ENCODE measurements around the gene OTOP1. TPM values are rescaled to one million over a fixed set of nuclear protein-coding genes. Genes with fewer than 3 reads are reported as not detected.
"Not testable (repeated sequence)": the region's sequence is repeated elsewhere in the genome, so short reads cannot be mapped to it uniquely, and the experiment has no call there.

Gene OTOP1
- total RNA-seq, 1 donor from 2014 or later = not detected

- H3K9me3 Mint-ChIP-seq; intact Hi-C loops (cut with micrococcal nuclease): not testable (repeated sequence)
These were observed 58.5 kb downstream of the OTOP1 start for GRCh38 chr4:4167981-4168780.

GRCh38 chr4:4166986-4167385 lies 59.7 kb downstream of the OTOP1 start:
- H3K27ac Mint-ChIP-seq; H3K4me3 Mint-ChIP-seq; H3K9me3 Mint-ChIP-seq; H3K36me3 Mint-ChIP-seq (ENCODE audit: low read depth); H3K4me1 Mint-ChIP-seq (ENCODE audit: low read depth); H3K27me3 Mint-ChIP-seq (ENCODE audit: insufficient read depth); DNase-seq (ENCODE audit: low spot score); intact Hi-C loops (cut with micrococcal nuclease): not testable (repeated sequence)

More at GRCh38 chr4:4167981-4168780, 58.5 kb downstream of the OTOP1 start:
- not testable (repeated sequence) for H3K4me3 Mint-ChIP-seq; DNase-seq (ENCODE audit: low spot score); H3K27me3 Mint-ChIP-seq (ENCODE audit: insufficient read depth); H3K4me1 Mint-ChIP-seq (ENCODE audit: low read depth); H3K27ac Mint-ChIP-seq; H3K36me3 Mint-ChIP-seq (ENCODE audit: low read depth)

GRCh38 chr4:4165701-4166392 lies 60.9 kb downstream of the OTOP1 start:
- H3K4me3 Mint-ChIP-seq; H3K4me1 Mint-ChIP-seq (ENCODE audit: low read depth); H3K36me3 Mint-ChIP-seq (ENCODE audit: low read depth); intact Hi-C loops (cut with micrococcal nuclease); DNase-seq (ENCODE audit: low spot score); H3K27me3 Mint-ChIP-seq (ENCODE audit: insufficient read depth); H3K9me3 Mint-ChIP-seq; H3K27ac Mint-ChIP-seq: not testable (repeated sequence)

DNA sequence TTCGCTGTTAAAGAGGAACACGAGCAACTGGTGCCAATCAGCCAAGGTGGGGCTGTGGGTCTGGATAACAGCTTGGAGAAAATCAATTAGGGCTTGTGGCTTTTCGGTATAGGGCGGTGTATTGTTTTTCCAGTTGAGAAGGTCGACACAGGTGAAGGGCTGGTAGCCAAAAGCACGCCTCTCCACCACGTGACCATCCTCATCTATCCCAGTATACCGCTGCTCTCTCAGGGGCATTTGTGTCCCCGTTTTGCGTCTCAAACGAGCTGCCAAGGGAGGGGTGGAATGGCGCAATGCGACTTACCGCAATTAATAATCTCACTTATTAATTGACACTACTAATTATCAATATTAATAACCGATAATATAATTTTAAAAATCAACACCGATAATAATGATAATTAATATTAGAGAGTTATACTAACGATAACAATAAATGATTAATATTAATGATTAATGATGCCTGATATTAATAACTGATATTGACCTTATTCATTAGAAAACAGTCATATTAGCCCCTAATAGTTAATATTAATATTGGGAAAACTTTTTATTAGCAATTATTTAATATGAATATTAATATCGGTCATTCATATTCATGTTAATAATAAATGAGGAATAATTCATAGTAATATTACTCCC lies 62.1 kb downstream of the OTOP1 start:
- H3K27ac Mint-ChIP-seq; H3K4me1 Mint-ChIP-seq (ENCODE audit: low read depth); H3K36me3 Mint-ChIP-seq (ENCODE audit: low read depth); H3K27me3 Mint-ChIP-seq (ENCODE audit: insufficient read depth); DNase-seq (ENCODE audit: low spot score); H3K9me3 Mint-ChIP-seq; H3K4me3 Mint-ChIP-seq; intact Hi-C loops (cut with micrococcal nuclease): not testable (repeated sequence)

DNA sequence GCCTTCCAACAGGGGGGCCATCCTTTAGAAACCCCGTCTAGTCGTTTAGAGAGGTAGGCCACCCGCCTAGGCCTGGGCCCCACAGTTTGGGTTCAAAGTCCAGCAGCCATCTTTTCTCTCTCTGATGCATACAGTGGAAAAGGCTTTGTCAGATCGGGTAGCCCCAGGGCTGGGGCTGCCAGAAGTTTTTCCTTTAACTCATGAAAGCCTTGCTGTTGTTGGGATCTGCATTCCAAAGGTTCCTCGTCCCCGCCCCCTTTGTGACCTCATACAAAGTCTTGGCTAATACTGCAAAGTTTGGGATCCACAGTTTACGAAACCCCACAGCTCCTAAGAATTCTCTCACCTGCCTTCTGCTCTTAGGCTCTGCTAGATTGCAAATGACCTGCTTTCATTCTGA lies 64.5 kb downstream of the OTOP1 start:
- DNase-seq (ENCODE audit: low spot score) = not testable (repeated sequence)

DNA sequence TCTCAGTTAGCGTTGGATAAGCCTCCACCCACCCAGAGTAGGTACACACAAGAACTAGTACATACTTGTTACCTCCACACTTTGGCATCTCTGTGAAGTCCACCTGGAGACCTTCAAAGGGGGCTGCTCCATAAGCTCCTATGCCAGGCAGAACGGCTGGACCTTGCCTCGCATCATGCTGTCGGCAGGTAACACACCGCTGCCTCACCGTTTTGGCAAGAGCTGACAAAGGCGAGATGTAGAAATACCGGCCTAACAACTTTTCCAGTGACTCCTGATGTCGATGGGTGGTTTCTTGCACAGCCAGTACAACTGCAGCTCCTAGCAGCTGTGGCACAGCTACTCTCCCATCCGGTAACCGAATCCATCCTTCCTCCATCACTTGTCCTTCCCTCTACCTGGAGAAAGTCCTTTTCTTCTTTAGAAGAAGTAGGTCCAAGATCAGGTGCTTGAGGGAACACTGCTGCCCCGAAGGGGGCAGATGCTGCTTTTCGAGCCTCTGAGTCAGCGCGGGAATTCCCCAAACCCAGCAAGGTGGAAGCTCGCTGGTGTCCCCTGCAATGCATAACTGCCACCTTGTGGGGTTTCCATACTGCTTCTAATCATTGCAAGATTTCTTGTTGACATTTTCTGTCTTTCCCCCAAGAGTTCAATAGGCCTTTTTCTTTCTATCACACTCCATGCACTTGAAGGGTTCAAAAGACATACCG lies 65.6 kb downstream of the OTOP1 start:
- not testable (repeated sequence) for H3K27me3 Mint-ChIP-seq (ENCODE audit: insufficient read depth); H3K36me3 Mint-ChIP-seq (ENCODE audit: low read depth); DNase-seq (ENCODE audit: low spot score)

More for the DNA sequence above, 64.5 kb downstream of the OTOP1 start:
- H3K27ac Mint-ChIP-seq; H3K36me3 Mint-ChIP-seq (ENCODE audit: low read depth); H3K4me3 Mint-ChIP-seq; H3K4me1 Mint-ChIP-seq (ENCODE audit: low read depth); H3K9me3 Mint-ChIP-seq; intact Hi-C loops (cut with micrococcal nuclease); H3K27me3 Mint-ChIP-seq (ENCODE audit: insufficient read depth): not testable (repeated sequence)

DNA sequence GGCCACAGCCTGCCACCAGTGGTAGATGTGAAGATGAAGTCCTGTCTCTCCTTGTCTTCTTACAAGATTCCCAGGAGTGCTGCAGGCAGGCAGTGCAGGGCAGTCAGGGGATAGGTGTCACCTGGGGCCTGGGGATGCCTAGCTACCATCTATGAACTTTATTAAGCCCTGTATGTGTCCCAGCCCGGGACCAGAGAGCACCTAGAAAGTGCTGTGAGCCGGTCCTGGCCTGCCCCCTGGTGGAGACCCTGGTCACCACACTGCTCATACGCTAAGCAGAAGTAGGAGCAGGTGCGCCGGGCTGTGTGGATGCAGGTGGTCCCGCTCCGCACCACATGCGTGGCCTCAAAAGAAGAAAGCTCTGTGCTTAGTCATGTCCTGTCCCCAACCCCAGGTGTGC lies 81.1 kb downstream of the OTOP1 start:
- H3K4me1 Mint-ChIP-seq (ENCODE audit: low read depth); H3K27ac Mint-ChIP-seq; intact Hi-C loops (cut with micrococcal nuclease); H3K36me3 Mint-ChIP-seq (ENCODE audit: low read depth); H3K4me3 Mint-ChIP-seq; DNase-seq (ENCODE audit: low spot score); H3K27me3 Mint-ChIP-seq (ENCODE audit: insufficient read depth); H3K9me3 Mint-ChIP-seq: not testable (repeated sequence)

More for the DNA sequence above, 65.6 kb downstream of the OTOP1 start:
- H3K27ac Mint-ChIP-seq; H3K9me3 Mint-ChIP-seq; intact Hi-C loops (cut with micrococcal nuclease); H3K4me1 Mint-ChIP-seq (ENCODE audit: low read depth); H3K4me3 Mint-ChIP-seq: not testable (repeated sequence)

GRCh38 chr4:4143376-4143775 lies 83.4 kb downstream of the OTOP1 start:
- intact Hi-C loops (cut with micrococcal nuclease); H3K4me1 Mint-ChIP-seq (ENCODE audit: low read depth); H3K36me3 Mint-ChIP-seq (ENCODE audit: low read depth): not testable (repeated sequence)

DNA sequence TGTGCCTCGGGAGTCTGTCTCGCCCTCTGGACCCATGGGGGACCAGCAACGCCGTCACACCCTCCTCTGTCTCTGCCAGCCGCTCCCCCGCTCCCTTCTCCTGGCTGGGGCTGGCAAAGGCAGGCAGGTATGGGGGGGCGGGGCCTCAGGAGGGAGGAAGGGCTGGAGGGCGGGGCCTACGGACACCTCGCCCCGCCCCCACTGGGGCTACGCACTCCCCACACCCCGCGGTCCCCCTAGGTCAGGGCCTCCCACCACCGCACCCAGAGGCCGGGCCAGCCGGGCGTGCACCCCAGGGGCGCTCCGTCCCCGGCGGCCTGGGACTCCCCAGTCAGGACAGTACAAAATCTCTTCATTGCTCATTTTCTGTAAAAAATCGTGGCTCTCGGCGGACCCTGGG lies 84.0 kb downstream of the OTOP1 start:
- H3K4me1 Mint-ChIP-seq (ENCODE audit: low read depth); DNase-seq (ENCODE audit: low spot score); H3K27ac Mint-ChIP-seq; H3K36me3 Mint-ChIP-seq (ENCODE audit: low read depth); intact Hi-C loops (cut with micrococcal nuclease); H3K4me3 Mint-ChIP-seq; H3K27me3 Mint-ChIP-seq (ENCODE audit: insufficient read depth); H3K9me3 Mint-ChIP-seq: not testable (repeated sequence)

More at GRCh38 chr4:4143376-4143775, 83.4 kb downstream of the OTOP1 start:
- H3K27ac Mint-ChIP-seq; DNase-seq (ENCODE audit: low spot score); H3K4me3 Mint-ChIP-seq; H3K27me3 Mint-ChIP-seq (ENCODE audit: insufficient read depth); H3K9me3 Mint-ChIP-seq: not testable (repeated sequence)

DNA sequence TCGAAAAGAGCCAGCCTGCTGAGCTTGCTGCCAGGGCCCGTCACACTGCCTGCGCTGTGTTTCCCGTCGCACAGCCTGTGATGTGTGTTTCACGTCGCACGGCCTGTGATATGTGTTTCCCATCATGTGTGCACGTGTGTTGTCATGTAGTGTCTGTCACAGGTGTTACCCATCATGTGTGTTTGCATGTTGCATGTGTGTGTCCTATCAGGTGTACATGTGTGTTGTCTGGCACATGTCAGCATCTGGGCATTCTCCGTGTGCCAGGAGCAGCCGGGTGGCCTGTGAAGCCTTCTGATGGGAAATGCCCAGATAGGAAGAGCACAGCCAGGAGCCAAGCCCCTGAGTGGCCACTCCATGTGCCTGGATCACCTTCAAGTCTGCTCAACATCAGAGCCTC lies 85.5 kb downstream of the OTOP1 start:
- intact Hi-C loops (cut with micrococcal nuclease); H3K36me3 Mint-ChIP-seq (ENCODE audit: low read depth); H3K27me3 Mint-ChIP-seq (ENCODE audit: insufficient read depth); H3K9me3 Mint-ChIP-seq; H3K4me1 Mint-ChIP-seq (ENCODE audit: low read depth); H3K4me3 Mint-ChIP-seq; DNase-seq (ENCODE audit: low spot score); H3K27ac Mint-ChIP-seq: not testable (repeated sequence)
